SK-N-DZ (cell line): Measurements from ENCODE around the gene AKR1C8.

Experiments
- DNase-seq: peaks from one replicate; pipeline ENCODE4 v3.0.0-alpha.2; 2015; ENCODE audit warnings: low spot score

Gene AKR1C8

GRCh38 chr10:5108658-5109416 lies 76.1 kb downstream of the AKR1C8 start:
- no peak for DNase-seq

GRCh38 chr10:5107860-5108526 lies 77.0 kb downstream of the AKR1C8 start:
- no peak for DNase-seq

GRCh38 chr10:5106553-5106952 lies 78.4 kb downstream of the AKR1C8 start:
- no peak for DNase-seq

- DNase-seq, result no peak
These were observed 79.3 kb downstream of the AKR1C8 start for GRCh38 chr10:5105626-5106025.
